Loucy (cell line): Measurements from ENCODE around the gene OCLN.
"Not testable (repeated sequence)": the region's sequence is repeated elsewhere in the genome, so short reads cannot be mapped to it uniquely, and the experiment has no call there.

Experiments
- H2AFZ ChIP-seq: fragments of 200-600 bp; sonication (generic); 2 replicates; pipeline ENCODE4 v1.6.0; 2016; ENCODE audit warnings: antibody characterized with exemption, mild to moderate bottlenecking, low read length, moderate library complexity
- H3F3A ChIP-seq: fragments of 200-600 bp; 2 replicates; pipeline ENCODE4 v1.6.0; 2016; ENCODE audit warnings: antibody characterized with exemption, low read depth, mild to moderate bottlenecking
- H3K27me3 ChIP-seq: fragments of 200-600 bp; sonication (generic); 2 replicates; pipeline ENCODE4 v1.6.1; 2014; ENCODE audit warnings: low read length, mild to moderate bottlenecking; ENCODE audit not compliant: insufficient read depth, poor library complexity, severe bottlenecking
- H3K36me3 ChIP-seq: fragments of 200-600 bp; sonication (generic); 2 replicates; pipeline ENCODE4 v1.6.1; 2016; ENCODE audit warnings: low read length; ENCODE audit not compliant: insufficient read depth
- H3K4me1 ChIP-seq: fragments of 200-600 bp; sonication (generic); 2 replicates; pipeline ENCODE4 v1.5.1; 2014; ENCODE audit warnings: low read length, mild to moderate bottlenecking; ENCODE audit not compliant: insufficient read depth, poor library complexity, severe bottlenecking
- H3K4me2 ChIP-seq: fragments of 200-600 bp; sonication (generic); 2 replicates; pipeline ENCODE4 v1.6.0; 2014; ENCODE audit warnings: antibody characterized with exemption, low read length, low read depth, mild to moderate bottlenecking; ENCODE audit not compliant: poor library complexity, severe bottlenecking
- H3K4me3 ChIP-seq: fragments of 200-600 bp; sonication (generic); 2 replicates; pipeline ENCODE4 v1.5.1; 2014; ENCODE audit warnings: low read length, mild to moderate bottlenecking, mixed read lengths; ENCODE audit not compliant: poor library complexity, severe bottlenecking
- H3K79me2 ChIP-seq: fragments of 200-600 bp; sonication (generic); 2 replicates; pipeline ENCODE4 v1.6.1; 2014; ENCODE audit warnings: low read length; ENCODE audit not compliant: insufficient read depth
- H3K9ac ChIP-seq: fragments of 200-600 bp; sonication (generic); 2 replicates; pipeline ENCODE4 v1.6.0; 2014; ENCODE audit warnings: mild to moderate bottlenecking, low read depth, low read length, moderate library complexity; ENCODE audit not compliant: poor library complexity, severe bottlenecking
- H3K9me2 ChIP-seq: fragments of 200-600 bp; sonication (generic); replicated peaks from 2 replicates; pipeline ENCODE4 v1.6.1; 2016; ENCODE audit warnings: low read depth, low read length, mixed read lengths
- H3K9me3 ChIP-seq: fragments of 200-600 bp; sonication (generic); 2 replicates; pipeline ENCODE4 v1.6.1; 2014; ENCODE audit warnings: mild to moderate bottlenecking, antibody characterized with exemption, low read length, low read depth; ENCODE audit not compliant: insufficient read depth
- H4K20me1 ChIP-seq: fragments of 200-600 bp; sonication (generic); 2 replicates; pipeline ENCODE4 v1.6.0; 2014; ENCODE audit warnings: antibody characterized with exemption, low read length, mild to moderate bottlenecking; ENCODE audit not compliant: insufficient read depth, poor library complexity, severe bottlenecking

Gene OCLN

GRCh38 chr5:69596114-69596840 lies 103.7 kb downstream of the OCLN start:
- H3K4me3 ChIP-seq, H3K79me2 ChIP-seq, H3F3A ChIP-seq, H3K36me3 ChIP-seq, H3K4me2 ChIP-seq, H3K27me3 ChIP-seq, H3K9ac ChIP-seq, H3K4me1 ChIP-seq, H3K9me2 ChIP-seq, H3K9me3 ChIP-seq, H2AFZ ChIP-seq, H4K20me1 ChIP-seq: not testable (repeated sequence)

DNA sequence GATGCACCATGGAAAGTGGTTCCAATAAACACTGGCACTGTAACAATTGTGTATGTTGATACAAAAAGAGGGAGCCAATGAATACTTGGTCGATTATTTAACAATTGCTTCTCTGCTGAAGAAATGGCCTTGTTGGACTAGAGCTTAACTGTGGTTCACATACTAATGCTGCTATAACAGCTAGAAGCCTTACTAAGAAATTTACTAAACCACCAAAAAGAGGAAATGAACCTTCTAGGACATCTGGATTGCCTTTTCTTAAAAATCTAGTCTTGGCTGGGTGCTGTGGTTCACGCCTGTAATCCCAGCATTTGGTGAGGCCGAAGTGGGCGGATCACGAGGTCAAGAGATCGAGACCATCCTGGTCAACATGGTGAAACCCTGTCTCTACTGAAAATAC lies 109.4 kb downstream of the OCLN start:
- H3K9me2 ChIP-seq, H3K79me2 ChIP-seq, H3F3A ChIP-seq, H3K4me2 ChIP-seq, H3K9me3 ChIP-seq, H3K36me3 ChIP-seq, H3K4me3 ChIP-seq, H3K4me1 ChIP-seq, H3K27me3 ChIP-seq, H2AFZ ChIP-seq, H4K20me1 ChIP-seq, H3K9ac ChIP-seq: not testable (repeated sequence)

GRCh38 chr5:69606839-69607238 lies 114.2 kb downstream of the OCLN start:
- H3F3A ChIP-seq, H3K9ac ChIP-seq, H3K79me2 ChIP-seq, H2AFZ ChIP-seq, H3K27me3 ChIP-seq, H3K4me1 ChIP-seq, H3K9me3 ChIP-seq, H3K4me3 ChIP-seq, H3K4me2 ChIP-seq, H3K9me2 ChIP-seq, H3K36me3 ChIP-seq, H4K20me1 ChIP-seq: not testable (repeated sequence)
